Mesothelial cell of epicardium (in vitro differentiated cells): Measurements from ENCODE around the gene GFRA1. TPM values are rescaled to one million over a fixed set of nuclear protein-coding genes. Genes with fewer than 3 reads are reported as not detected.

Source experiments
- DNase-seq, 2 experiments: peaks; one replicate each; pipeline ENCODE4 v3.0.0; 2021; ENCODE audit warnings: low spot score in 2 of 2; ENCODE audit not compliant: unreplicated experiment in 2 of 2
- H3K27ac Mint-ChIP-seq: 2 replicates; pipeline ENCODE4 v1.8.0; 2021; ENCODE audit warnings: mixed read lengths
- H3K27me3 Mint-ChIP-seq: 2 replicates; pipeline ENCODE4 v1.8.0; 2021; ENCODE audit warnings: low read depth, mixed read lengths
- H3K36me3 Mint-ChIP-seq: 2 replicates; pipeline ENCODE4 v1.8.0; 2021; ENCODE audit warnings: mixed read lengths
- H3K4me1 Mint-ChIP-seq: 2 replicates; pipeline ENCODE4 v1.8.0; 2021; ENCODE audit warnings: mixed read lengths
- H3K4me3 Mint-ChIP-seq: 2 replicates; pipeline ENCODE4 v1.8.0; 2021; ENCODE audit warnings: mild to moderate bottlenecking, moderate library complexity, mixed read lengths
- H3K9me3 Mint-ChIP-seq: 2 replicates; pipeline ENCODE4 v1.8.0; 2021; ENCODE audit warnings: mixed read lengths
- CTCF ChIP-seq: fragments of 200-600 bp; sonication (generic); IDR thresholded peaks from one replicate; pipeline ENCODE4 v1.5.0; 2021; ENCODE audit warnings: antibody characterized with exemption; ENCODE audit not compliant: unreplicated experiment
- total RNA-seq: library from RNA; stranded (reverse); gene quantifications from 3 replicates; pipeline ENCODE4 v1.2.1, GENCODE V29; 2021

Gene GFRA1
- total RNA-seq, 1 donor from 2014 or later = 40.8 TPM

- TF ChIP-seq CTCF = no peak
- Mint-ChIP-seq H3K36me3 (peaks cover 4% of the 10 kb centered on the region), H3K4me1 (peaks cover 2% of the 10 kb centered on the region), H3K27me3 (no peaks in the 10 kb centered on the region), H3K9me3 (peaks cover 8% of the 10 kb centered on the region), H3K27ac (no peak overlapping the region), H3K4me3 (no peak overlapping the region)
- no peak for DNase-seq
Observed at GRCh38 chr10:116156819-116157218, 116.2 kb downstream of the GFRA1 start.

DNA sequence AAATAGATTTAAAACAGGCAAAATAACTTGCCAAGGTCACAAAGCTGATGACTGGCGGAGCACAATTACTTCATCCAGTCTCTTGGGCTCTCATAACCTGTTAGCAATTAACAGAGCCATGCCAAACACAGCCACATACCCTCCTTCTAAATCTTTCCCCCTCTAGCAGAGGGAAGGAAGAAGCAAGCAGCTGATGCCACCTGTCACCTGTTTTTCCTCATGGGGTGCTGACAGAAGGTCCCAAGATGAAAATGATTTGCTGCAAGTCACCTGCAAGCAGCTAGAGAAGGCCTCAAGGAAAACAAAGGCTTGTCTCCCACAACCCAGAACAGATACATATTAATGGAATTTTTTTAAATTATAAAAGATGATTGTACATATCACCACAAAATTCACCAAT lies 117.8 kb downstream of the GFRA1 start:
- peaks cover 7% of the 10 kb centered on the region for H3K9me3 Mint-ChIP-seq
- no peak for DNase-seq
- peaks cover under 1% of the 10 kb centered on the region for H3K4me1 Mint-ChIP-seq
- TF ChIP-seq CTCF = no peak
- no peak overlapping the region for H3K27ac Mint-ChIP-seq
- H3K27me3 Mint-ChIP-seq = no peaks in the 10 kb centered on the region
- no peak overlapping the region for H3K4me3 Mint-ChIP-seq
- peaks cover 4% of the 10 kb centered on the region for H3K36me3 Mint-ChIP-seq

DNA sequence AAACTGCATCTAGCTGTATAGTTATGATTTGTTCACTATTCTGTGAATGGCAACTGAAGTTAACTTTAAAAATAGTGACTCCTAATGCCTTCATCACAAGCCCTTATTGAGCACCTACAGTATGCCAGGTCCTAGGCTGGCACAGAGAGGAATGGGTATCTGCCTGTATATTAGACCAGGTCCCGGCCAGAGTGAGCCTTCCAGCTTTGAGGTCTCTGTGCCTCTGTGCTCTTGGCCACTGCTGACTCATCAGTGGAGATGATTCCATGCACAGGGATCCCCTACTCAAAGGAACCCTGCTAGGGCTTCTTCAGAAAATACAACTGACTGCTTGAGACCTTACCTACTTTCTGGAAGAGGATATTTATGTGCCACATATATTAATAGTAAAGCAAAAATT lies 118.4 kb downstream of the GFRA1 start:
- H3K27me3 Mint-ChIP-seq = no peaks in the 10 kb centered on the region
- TF ChIP-seq CTCF = no peak
- no peak overlapping the region for H3K27ac Mint-ChIP-seq
- H3K9me3 Mint-ChIP-seq = peaks cover 7% of the 10 kb centered on the region
- peaks cover 4% of the 10 kb centered on the region for H3K36me3 Mint-ChIP-seq
- DNase-seq = no peak
- H3K4me1 Mint-ChIP-seq = no peaks in the 10 kb centered on the region
- H3K4me3 Mint-ChIP-seq = no peak overlapping the region

- peaks cover 4% of the 10 kb centered on the region for H3K36me3 Mint-ChIP-seq
- H3K9me3 Mint-ChIP-seq = peaks cover 7% of the 10 kb centered on the region
- H3K27me3 Mint-ChIP-seq = no peaks in the 10 kb centered on the region
- no peak overlapping the region for H3K27ac Mint-ChIP-seq
- no peak for DNase-seq
- H3K4me1 Mint-ChIP-seq = no peaks in the 10 kb centered on the region
- H3K4me3 Mint-ChIP-seq = no peak overlapping the region
- no peak for TF ChIP-seq CTCF
Observed at GRCh38 chr10:116151076-116151475, 121.9 kb downstream of the GFRA1 start.

- Mint-ChIP-seq H3K36me3 (peaks cover 4% of the 10 kb centered on the region), H3K27ac (no peak overlapping the region), H3K4me1 (no peaks in the 10 kb centered on the region), H3K27me3 (no peaks in the 10 kb centered on the region), H3K4me3 (no peak overlapping the region), H3K9me3 (peaks cover 7% of the 10 kb centered on the region)
- no peak for DNase-seq
- no peak for TF ChIP-seq CTCF
Observed at GRCh38 chr10:116150606-116151005, 122.4 kb downstream of the GFRA1 start.
